Epithelial cell of prostate (primary cell): ENCODE data around the gene RRAD.
"Not testable (repeated sequence)": the region's sequence is repeated elsewhere in the genome, so short reads cannot be mapped to it uniquely, and the experiment has no call there.

Source experiments
- DNase-seq: peaks from one replicate; pipeline ENCODE4 v3.0.0-alpha.2; 2011; ENCODE audit warnings: low read depth, low spot score
- H3K27ac ChIP-seq: fragments of 450-650 bp; 2 replicates; pipeline ENCODE4 v1.5.1; 2017; ENCODE audit warnings: mild to moderate bottlenecking

The RRAD gene, protein sequence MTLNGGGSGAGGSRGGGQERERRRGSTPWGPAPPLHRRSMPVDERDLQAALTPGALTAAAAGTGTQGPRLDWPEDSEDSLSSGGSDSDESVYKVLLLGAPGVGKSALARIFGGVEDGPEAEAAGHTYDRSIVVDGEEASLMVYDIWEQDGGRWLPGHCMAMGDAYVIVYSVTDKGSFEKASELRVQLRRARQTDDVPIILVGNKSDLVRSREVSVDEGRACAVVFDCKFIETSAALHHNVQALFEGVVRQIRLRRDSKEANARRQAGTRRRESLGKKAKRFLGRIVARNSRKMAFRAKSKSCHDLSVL

DNA sequence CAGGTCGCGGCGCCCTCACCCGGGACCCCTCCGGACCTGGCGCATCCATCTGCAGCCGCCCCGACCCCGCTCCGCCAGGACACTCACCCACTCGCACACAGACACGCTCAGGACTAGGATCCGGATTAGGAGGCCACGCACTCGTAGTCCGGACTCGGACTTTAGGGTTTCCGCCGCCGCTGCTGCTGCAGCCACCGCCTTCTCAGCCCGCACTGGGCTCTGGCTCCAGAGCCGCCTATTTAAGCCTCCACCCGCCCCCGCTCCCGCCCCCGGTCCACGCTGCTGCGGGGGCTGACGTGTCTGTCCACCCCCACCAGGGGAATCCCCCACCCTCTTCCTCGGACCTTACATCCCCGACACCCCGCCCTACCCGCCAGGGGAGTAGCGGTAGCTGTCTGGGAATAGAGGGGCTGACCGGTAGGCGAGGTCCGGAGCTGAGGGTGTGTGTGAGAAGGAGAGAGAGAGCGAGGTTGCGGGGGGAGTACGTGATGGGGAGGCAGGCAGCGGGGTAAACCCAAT is at the start of gene RRAD:
RRAD (minus strand) TSS at position 214 of the 519 bp plus-strand sequence. CDS start 356 bp downstream, outside the sequence.
- peak within 1 kb of the TSS; percentile 20 for H3K27ac ChIP-seq
- no peak for DNase-seq

GRCh38 chr16:66974932-66975246 is 49.6 kb upstream of the RRAD start:
- not testable (repeated sequence) for DNase-seq, H3K27ac ChIP-seq

GRCh38 chr16:66974156-66974931 is 49.0 kb upstream of the RRAD start:
- not testable (repeated sequence) for DNase-seq

DNA sequence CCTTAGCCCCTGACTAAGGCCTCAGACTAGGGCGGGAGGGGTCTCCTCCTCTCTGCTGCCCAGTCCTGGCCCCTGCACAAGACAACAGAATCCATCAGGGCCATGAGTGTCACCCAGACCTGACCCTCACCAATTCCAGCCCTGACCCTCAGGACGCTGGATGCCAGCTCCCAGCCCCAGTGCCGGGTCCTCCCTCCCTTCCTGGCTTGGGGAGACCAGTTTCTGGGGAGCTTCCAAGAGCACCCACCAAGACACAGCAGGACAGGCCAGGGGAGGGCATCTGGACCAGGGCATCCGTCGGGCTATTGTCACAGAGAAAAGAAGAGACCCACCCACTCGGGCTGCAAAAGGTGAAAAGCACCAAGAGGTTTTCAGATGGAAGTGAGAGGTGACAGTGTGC is 48.4 kb upstream of the RRAD start:
- no peak for DNase-seq
- no peak overlapping the region for H3K27ac ChIP-seq

More at GRCh38 chr16:66974156-66974931, 49.0 kb upstream of the RRAD start:
- H3K27ac ChIP-seq = not testable (repeated sequence)

- no peak overlapping the region for H3K27ac ChIP-seq
- DNase-seq = no peak
Observed at GRCh38 chr16:66972983-66973382, 47.6 kb upstream of the RRAD start.

DNA sequence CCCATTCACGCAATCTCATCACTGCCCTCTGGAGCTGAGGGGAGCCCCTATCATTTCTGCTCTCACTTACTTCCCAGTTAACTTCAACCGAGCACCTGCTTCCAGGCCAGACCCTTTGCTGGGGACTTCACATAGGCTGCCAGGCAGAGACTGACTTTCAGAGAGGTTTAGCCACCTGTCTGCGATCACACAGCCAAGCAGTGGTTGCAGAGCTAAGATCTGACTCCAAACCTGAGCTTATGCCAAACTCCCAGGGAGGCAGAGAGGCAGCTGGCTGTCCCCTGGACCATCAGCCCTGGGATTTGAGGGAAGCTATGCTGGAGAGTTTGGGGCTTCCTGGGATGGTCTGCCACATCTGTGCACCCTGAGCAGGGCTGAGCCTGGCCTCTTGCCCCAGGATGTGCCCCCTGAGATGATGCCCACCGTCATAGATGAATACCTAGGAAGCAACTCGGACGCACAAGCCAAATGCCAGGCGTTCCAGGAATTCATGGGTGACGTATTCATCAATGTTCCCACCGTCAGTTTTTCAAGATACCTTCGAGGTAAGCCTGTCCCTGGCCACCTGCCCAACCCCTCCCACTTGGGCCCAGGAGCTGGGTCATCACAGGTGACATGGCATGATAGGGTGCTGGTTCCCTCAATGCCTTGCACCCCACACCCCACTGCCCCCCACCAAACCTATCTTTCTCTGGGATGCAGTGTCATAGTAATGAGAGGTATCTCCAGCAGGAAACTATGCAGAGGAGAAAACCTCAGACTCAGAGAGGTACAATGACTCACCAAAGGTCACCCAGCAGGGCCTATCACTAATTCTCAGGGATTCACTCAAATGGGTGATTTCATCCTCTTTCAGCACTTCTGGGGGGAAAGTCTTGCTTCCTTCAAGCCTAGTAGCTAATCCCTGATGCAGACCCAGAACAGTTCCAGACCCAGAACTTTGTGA is 45.7 kb upstream of the RRAD start:
- H3K27ac ChIP-seq = no peak overlapping the region
- no peak for DNase-seq

GRCh38 chr16:66968847-66969246 is 43.5 kb upstream of the RRAD start:
- no peak for DNase-seq
- no peak overlapping the region for H3K27ac ChIP-seq

- H3K27ac ChIP-seq = no peak overlapping the region
Observed at GRCh38 chr16:66964049-66964448, 38.7 kb upstream of the RRAD start.

DNA sequence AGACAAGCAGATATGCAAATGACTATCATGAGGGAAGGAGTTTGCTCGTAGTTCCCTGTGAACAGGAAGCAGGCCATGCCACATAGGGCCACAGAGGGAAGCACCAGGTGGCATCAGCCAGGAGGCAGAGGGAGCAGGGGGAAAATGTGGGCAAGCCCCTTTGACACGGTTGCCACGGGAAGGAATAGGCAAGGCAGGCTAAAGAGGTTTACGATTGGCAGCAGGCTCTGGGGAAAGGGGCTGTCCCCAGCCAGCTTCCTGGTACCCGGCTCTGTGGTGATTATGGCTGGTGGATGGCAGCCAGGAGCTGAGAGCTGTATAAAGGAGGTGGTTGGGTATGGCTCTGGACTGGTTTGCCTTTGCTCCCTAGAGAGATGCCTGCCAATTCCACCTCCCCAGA is 36.6 kb upstream of the RRAD start:
- DNase-seq = no peak
- H3K27ac ChIP-seq = no peak overlapping the region

More at GRCh38 chr16:66964049-66964448, 38.7 kb upstream of the RRAD start:
- DNase-seq = no peak

GRCh38 chr16:66961065-66961744 is 35.9 kb upstream of the RRAD start, which contains the start of gene CES3:
Gene CES3 (plus strand): TSS chr16:66961266. CDS start chr16:66961308, 42 bp downstream.
- no peak within 1 kb of the TSS for H3K27ac ChIP-seq
- no peak for DNase-seq

DNA sequence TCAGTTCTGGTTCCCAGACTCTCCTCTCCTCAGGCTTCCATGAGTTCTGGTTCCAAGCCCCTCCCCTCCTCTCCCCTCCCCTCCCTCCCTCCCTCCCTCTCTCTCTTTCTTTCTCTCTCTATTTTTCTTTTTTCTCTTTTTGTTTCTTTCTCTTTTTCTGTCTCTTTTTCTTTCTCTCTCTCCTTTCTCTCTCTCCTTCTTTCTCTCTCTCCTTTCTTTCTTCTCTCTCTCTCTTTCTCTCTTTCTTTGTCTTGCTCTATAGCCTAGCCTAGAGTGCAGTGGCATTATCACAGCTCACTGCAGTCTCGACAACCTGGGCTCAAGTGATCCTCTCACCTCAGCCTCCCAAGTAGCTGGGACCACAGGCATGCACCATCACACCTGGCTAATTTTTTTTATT is 34.9 kb upstream of the RRAD start:
- no peak overlapping the region for H3K27ac ChIP-seq

GRCh38 chr16:66959704-66960161 is 34.4 kb upstream of the RRAD start:
- DNase-seq = no peak
- no peak overlapping the region for H3K27ac ChIP-seq

More for the DNA sequence above, 34.9 kb upstream of the RRAD start:
- DNase-seq = no peak

- H3K27ac ChIP-seq = no peak overlapping the region
- DNase-seq = no peak
Observed at GRCh38 chr16:66958857-66959703, 33.7 kb upstream of the RRAD start.

DNA sequence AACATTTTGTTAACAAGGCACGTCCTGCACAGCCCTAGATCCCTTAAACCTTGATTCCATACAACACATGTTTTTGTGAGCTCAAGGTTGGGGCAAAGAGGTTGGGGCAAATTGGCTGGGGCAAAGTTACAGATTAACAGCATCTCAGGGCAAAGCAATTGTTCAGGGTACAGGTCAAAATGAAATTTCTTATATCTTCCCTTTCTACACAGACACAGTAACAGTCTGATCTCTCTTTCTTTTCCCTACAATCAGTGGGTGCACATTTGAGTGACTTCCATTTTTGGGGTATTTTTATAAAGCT is 30.8 kb upstream of the RRAD start:
- DNase-seq, H3K27ac ChIP-seq: not testable (repeated sequence)

DNA sequence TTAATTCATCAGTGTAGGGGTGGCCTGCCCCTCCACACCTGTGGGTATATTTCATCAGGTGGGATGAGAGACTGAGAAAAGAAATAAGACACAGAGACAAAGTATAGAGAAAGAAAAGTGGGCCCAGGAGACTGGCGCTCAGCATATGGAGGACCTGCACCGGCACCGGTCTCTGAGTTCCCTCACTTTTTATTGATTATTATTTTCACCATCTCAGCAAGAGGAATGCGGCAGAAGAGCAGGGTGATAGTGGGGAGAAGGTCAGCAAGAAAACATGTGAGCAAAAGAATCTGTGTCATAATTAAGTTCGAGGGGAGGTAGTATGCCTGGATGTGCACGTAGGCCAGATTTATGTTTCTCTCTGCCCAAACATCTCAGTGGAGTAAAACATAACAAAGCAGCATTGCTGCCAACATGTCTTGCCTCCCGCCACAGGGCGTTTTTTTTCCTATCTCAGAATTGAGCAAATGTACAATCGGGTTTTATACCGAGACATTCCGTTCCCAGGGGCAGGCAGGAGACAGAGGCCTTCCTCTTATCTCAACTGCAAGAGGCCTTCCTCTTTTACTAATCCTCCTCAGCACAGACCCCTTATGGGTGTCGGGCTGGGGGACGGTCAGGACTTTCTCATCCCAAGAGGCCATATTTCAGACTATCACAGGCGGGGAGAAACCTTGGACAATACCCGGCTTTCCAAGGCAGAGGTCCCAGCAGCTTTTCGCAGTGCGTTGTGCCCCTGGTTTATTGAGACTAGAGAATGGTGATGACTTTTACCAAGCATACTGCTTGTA is 30.2 kb upstream of the RRAD start:
- not testable (repeated sequence) for DNase-seq, H3K27ac ChIP-seq

GRCh38 chr16:66954097-66954659 is 28.8 kb upstream of the RRAD start:
- peak overlapping the region; percentile 2 for H3K27ac ChIP-seq
- no peak for DNase-seq

GRCh38 chr16:66953462-66954096 is 28.2 kb upstream of the RRAD start:
- DNase-seq = no peak
- peak overlapping the region; percentile 2 for H3K27ac ChIP-seq
